Measurements from ENCODE around the gene SLC4A3. TPM values are rescaled to one million over a fixed set of nuclear protein-coding genes. Genes with fewer than 3 reads are reported as not detected.

Gene SLC4A3
- total and polyA plus RNA-seq, 8 donors, result 1.4 to 10.2 (median 2.9) TPM

DNA sequence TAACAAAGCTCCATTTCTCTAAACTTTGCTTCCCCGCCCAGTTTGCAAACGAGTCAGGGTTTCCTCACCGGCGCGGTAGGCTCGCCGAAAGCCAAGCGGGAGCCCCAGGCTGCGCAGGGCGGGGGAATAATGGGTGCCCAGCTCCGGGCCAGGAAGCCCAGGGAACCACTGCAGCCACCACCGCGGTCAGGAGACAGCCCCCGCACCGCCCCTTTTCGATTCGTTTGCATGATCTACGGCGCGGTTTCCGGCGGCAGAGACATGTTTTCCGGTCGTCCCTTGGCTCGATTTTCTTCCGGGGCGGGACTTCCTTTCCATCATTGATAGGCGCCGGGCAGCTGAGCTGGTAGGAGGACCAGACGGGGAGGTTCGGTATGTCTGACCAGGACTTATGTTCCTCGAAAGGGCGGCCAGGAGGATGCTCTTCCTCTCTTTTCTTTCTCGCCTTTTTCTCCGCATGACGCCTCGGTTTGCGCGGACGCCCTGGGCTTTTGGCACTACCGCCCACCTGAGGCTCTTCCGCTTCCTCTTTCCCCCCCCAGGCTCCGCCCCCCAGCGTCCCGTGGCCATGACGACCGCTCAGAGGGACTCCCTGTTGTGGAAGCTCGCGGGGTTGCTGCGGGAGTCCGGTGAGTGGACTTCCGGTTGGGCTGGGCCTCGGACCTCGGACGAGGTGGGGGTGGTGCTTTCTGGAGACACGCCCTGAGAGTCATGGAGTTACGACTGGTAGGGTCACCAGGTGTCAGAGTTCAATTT is 29.7 kb upstream of the SLC4A3 start, which contains the start of gene STK11IP:
Gene STK11IP (plus strand): TSS at position 306 of the 756 bp plus-strand sequence. CDS start 263 bp downstream, at position 569.
- intact Hi-C loops (cut with DNase I), result no loop called here
- H3K9me3 ChIP-seq, result no peaks in the 10 kb centered on the region
- FAIRE-seq (peak; percentile 47), ATAC-seq (peak; percentile 96 to 98 (median 97)), DNase-seq (peak; percentile 92 to 98 (median 97))
- WGBS, 2 donors, result 1% methylated on average over 46 to 57 of the region's 57 CpGs
- H3K4me1 ChIP-seq, result peaks cover 0 to 12% (median 11%) of the 10 kb centered on the region in 3 donors
- no peaks in the 10 kb centered on the region for H3K27me3 ChIP-seq
- H3K27ac ChIP-seq, result peak within 1 kb of the TSS; percentile 81 to 96 (median 84)
- peak within 1 kb of the TSS; percentile 43 to 66 (median 61) for H3K4me3 ChIP-seq
- H3K36me3 ChIP-seq, result peaks cover 0 to 8% (median 0%) of the 10 kb centered on the region in 3 donors
- TF ChIP-seq, protein P1, sequence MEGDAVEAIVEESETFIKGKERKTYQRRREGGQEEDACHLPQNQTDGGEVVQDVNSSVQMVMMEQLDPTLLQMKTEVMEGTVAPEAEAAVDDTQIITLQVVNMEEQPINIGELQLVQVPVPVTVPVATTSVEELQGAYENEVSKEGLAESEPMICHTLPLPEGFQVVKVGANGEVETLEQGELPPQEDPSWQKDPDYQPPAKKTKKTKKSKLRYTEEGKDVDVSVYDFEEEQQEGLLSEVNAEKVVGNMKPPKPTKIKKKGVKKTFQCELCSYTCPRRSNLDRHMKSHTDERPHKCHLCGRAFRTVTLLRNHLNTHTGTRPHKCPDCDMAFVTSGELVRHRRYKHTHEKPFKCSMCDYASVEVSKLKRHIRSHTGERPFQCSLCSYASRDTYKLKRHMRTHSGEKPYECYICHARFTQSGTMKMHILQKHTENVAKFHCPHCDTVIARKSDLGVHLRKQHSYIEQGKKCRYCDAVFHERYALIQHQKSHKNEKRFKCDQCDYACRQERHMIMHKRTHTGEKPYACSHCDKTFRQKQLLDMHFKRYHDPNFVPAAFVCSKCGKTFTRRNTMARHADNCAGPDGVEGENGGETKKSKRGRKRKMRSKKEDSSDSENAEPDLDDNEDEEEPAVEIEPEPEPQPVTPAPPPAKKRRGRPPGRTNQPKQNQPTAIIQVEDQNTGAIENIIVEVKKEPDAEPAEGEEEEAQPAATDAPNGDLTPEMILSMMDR (IDR thresholded peaks at IDR 0.05), result no peak

DNA sequence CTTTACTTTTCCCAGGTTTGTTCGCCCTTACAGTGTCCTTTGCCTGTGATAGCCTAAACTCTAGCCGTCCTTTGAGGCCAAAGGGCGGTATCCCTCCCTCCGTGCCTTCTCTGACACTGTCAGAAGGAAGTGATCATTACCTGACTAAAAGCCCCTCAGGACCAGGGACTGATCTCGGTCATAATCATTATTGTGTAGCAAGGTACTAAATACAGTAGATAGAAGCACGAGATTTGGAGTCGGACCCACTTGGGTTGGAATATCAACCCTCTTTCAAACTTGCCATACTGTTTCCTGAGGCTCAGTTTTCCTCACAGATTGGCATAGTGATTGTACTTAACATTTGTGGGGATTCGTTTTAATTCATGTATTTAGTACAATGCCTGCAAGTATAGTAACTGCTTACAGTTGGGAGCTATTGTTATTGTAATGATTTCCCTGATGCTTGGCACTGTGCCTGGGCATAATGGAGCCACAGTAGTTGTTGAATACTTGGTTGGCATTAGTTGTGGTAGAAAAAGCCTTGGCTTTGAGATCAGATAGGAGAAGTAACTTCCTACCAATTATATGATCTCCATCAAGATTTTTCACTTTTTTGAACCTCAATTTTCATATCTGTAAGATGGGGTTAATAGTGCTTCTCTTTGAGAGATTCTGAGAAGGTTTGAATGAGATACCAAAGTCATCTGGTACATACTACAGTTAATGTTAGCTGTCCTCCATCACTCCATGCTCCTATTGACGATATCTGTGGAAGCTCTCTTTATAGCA is 28.9 kb upstream of the SLC4A3 start:
- Histone ChIP-seq H3K4me3 (peak overlapping the region; percentile 43 to 66 (median 61)), H3K9me3 (no peaks in the 10 kb centered on the region), H3K36me3 (peaks cover 0 to 8% (median 0%) of the 10 kb centered on the region in 3 donors), H3K27me3 (no peaks in the 10 kb centered on the region), H3K4me1 (peaks cover 0 to 12% (median 11%) of the 10 kb centered on the region in 3 donors), H3K27ac (peak overlapping the region; percentile 81 to 96 (median 84))
- DNase-seq, result peak in 1 of 6 donors; percentile 22
- intact Hi-C loops (cut with DNase I), result no loop called here
- no peak for ATAC-seq
- TF ChIP-seq, protein P1 (IDR thresholded peaks at IDR 0.05), result no peak
- 17 to 20% methylated on average over 9 of the region's 9 CpGs for WGBS, 2 donors
- FAIRE-seq, result no peak

DNA sequence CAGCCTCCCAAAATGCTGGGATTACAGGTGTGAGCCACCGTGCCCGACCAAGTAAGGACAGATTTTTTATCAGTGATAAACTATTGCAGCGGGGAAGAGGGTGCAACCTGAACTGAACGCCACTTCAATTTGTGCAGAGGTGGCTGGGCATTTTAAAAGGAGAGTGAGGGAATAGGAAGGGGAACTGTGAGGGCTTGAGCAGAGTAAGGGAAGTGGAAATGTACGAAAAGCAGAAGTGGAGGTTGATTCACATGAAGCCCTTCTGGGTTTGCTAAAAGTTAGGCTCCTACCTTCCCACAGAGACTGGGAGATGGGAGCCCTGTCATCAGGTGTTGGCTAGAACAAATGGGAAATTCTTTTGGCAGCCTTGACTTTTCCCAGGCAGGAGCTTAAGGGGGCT is 23.7 kb upstream of the SLC4A3 start:
- intact Hi-C loops (cut with DNase I), result no loop called here
- ATAC-seq, result peak in 1 of 4 donors; percentile 24
- Histone ChIP-seq H3K4me3 (no peak overlapping the region), H3K36me3 (peaks cover 0 to 28% (median 0%) of the 10 kb centered on the region in 3 donors), H3K9me3 (no peaks in the 10 kb centered on the region), H3K4me1 (peaks cover 0 to 2% (median under 1%) of the 10 kb centered on the region in 3 donors), H3K27ac (no peak overlapping the region), H3K27me3 (no peaks in the 10 kb centered on the region)
- FAIRE-seq, result no peak
- DNase-seq, result no peak
- TF ChIP-seq, protein P1 (IDR thresholded peaks at IDR 0.05), result no peak
- 89 to 90% methylated on average over 5 of the region's 5 CpGs for WGBS, 2 donors

DNA sequence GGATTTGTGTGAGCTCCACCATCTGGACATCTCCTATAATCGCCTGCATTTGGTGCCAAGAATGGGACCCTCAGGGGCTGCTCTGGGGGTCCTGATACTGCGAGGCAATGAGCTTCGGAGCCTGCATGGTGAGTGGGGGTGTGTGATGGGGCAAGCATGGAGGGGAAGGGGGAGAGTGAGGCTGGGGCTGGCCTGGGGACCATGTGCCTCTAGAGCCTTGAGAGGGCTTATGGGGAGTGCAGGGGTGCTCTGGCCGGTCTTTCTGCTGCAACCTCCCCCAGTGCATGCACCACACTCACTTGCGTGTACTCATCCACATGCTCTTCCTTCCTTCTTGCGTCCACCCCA is 21.8 kb upstream of the SLC4A3 start:
- Histone ChIP-seq H3K4me3 (no peak overlapping the region), H3K27ac (no peak overlapping the region), H3K36me3 (peaks cover 0 to 28% (median 0%) of the 10 kb centered on the region in 3 donors), H3K9me3 (no peaks in the 10 kb centered on the region), H3K4me1 (no peaks in the 10 kb centered on the region), H3K27me3 (no peaks in the 10 kb centered on the region)
- DNase-seq (no peak), FAIRE-seq (no peak), ATAC-seq (no peak)
- intact Hi-C loops (cut with DNase I), result no loop called here
- TF ChIP-seq, protein P1 (IDR thresholded peaks at IDR 0.05), result no peak
- 88 to 90% methylated on average over 5 to 6 of the region's 6 CpGs for WGBS, 2 donors
